Endothelial cell of umbilical vein (primary cell): ENCODE data around the gene NFKB1. TPM values are rescaled to one million over a fixed set of nuclear protein-coding genes. Genes with fewer than 3 reads are reported as not detected.

ENCODE experiments used
- BruUV-seq: library from RNA; stranded (reverse); fragments of 400-500 nt; replicated peaks from 2 replicates; lab custom pipeline; 2021; lab: Mats Ljungman, UMichigan
- CTCF ChIA-PET: fragments of 300-600, 350-600 bp; sonication (Branson Sonifier 250); formaldehyde crosslinking; loops from one replicate; lab custom pipeline; 2021; ENCODE audit warnings: antibody characterized with exemption, inconsistent platforms; lab: Charles Lee
- POLR2A ChIA-PET: fragments of 300-600, 350-600 bp; sonication (Branson Sonifier 250); formaldehyde crosslinking; loops from one replicate; lab custom pipeline; 2021; ENCODE audit warnings: antibody characterized with exemption, inconsistent platforms; lab: Charles Lee
- DNase-seq: peaks from one replicate; pipeline ENCODE4 v3.0.0-alpha.2; 2011; ENCODE audit warnings: low read depth, low spot score
- FAIRE-seq: peaks from 2 replicates; lab custom pipeline; 2011; peaks lifted over from hg19 to GRCh38; lab: Jason Lieb, UNC
- H2AFZ ChIP-seq: 2 replicates; pipeline ENCODE4 v1.6.0; 2012; ENCODE audit warnings: low read depth, low read length, control low read depth, inconsistent platforms
- H3K27ac ChIP-seq: 2 replicates; pipeline ENCODE4 v1.5.1; 2011; ENCODE audit warnings: low read depth, mild to moderate bottlenecking, control low read depth, low read length, moderate library complexity; ENCODE audit not compliant: insufficient read depth
- H3K27me3 ChIP-seq, 2 experiments: 2 replicates each; pipeline versions ENCODE4 v1.6.0 to v1.6.1; 2011; ENCODE audit warnings: low read length in 2 of 2, mixed read lengths in 1 of 2; ENCODE audit not compliant: control insufficient read depth in 2 of 2, insufficient read depth in 2 of 2
- H3K36me3 ChIP-seq, 2 experiments: 2 replicates in 1 of 2; 3 replicates in 1 of 2; pipeline ENCODE4 v1.5.1; 2011; ENCODE audit warnings: low read length in 2 of 2, mild to moderate bottlenecking in 1 of 2, moderate library complexity in 1 of 2; ENCODE audit not compliant: control insufficient read depth in 2 of 2, insufficient read depth in 2 of 2; ENCODE audit errors: extremely low read depth in 1 of 2
- H3K4me1 ChIP-seq: 3 replicates; pipeline ENCODE4 v1.5.1; 2011; ENCODE audit warnings: mild to moderate bottlenecking, low read length; ENCODE audit not compliant: control insufficient read depth, insufficient read depth; ENCODE audit errors: extremely low read depth
- H3K4me2 ChIP-seq: 2 replicates; pipeline ENCODE4 v1.6.1; 2011; ENCODE audit warnings: low read length, control low read depth, mixed read lengths; ENCODE audit not compliant: insufficient read depth
- H3K4me3 ChIP-seq, 3 experiments: fragments of 200-600 bp in 1 of 3; sonication (generic), shearing (Covaris generic) in 1 of 3; replicated peaks in 1 of 3; 2 replicates each; pipeline ENCODE4 v1.5.1; 2011 to 2016; ENCODE audit warnings: control low read depth in 3 of 3, low read length in 3 of 3, mild to moderate bottlenecking in 2 of 3, inconsistent platforms in 1 of 3, low read depth in 1 of 3, moderate library complexity in 1 of 3; ENCODE audit not compliant: insufficient read depth in 1 of 3
- H3K79me2 ChIP-seq: 2 replicates; pipeline ENCODE4 v1.6.0; 2012; ENCODE audit warnings: low read length, inconsistent platforms; ENCODE audit not compliant: control insufficient read depth, insufficient read depth
- H3K9ac ChIP-seq: replicated peaks from 2 replicates; pipeline ENCODE3; 2011; ENCODE audit warnings: low read length, control low read depth; ENCODE audit not compliant: insufficient read depth; ENCODE audit errors: extremely low read depth
- H3K9me1 ChIP-seq: replicated peaks from 3 replicates; pipeline ENCODE4 v1.6.0; 2011; ENCODE audit warnings: mild to moderate bottlenecking, low read length; ENCODE audit not compliant: control insufficient read depth, insufficient read depth; ENCODE audit errors: extremely low read depth
- H3K9me3 ChIP-seq: replicated peaks from 2 replicates; pipeline ENCODE4 v1.5.1; 2012; ENCODE audit warnings: low read length, inconsistent platforms; ENCODE audit not compliant: control insufficient read depth, insufficient read depth
- H4K20me1 ChIP-seq: replicated peaks from 2 replicates; pipeline ENCODE3; 2011; ENCODE audit warnings: mild to moderate bottlenecking, low read length; ENCODE audit not compliant: control insufficient read depth, insufficient read depth; ENCODE audit errors: extremely low read depth
- CTCF ChIP-seq, 2 donors: IDR thresholded peaks; 1 replicate in 1 of 2; 2 replicates in 1 of 2; pipeline ENCODE4 v1.5.1; 2011; ENCODE audit warnings: low read length in 2 of 2, mild to moderate bottlenecking in 2 of 2, moderate library complexity in 2 of 2, control low read depth in 1 of 2, inconsistent platforms in 1 of 2, low read depth in 1 of 2; ENCODE audit not compliant: insufficient read depth in 1 of 2; ENCODE audit errors: extremely low read depth in 1 of 2
- EZH2 ChIP-seq: IDR thresholded peaks from 2 replicates; pipeline ENCODE4 v1.6.1; 2012; ENCODE audit warnings: borderline replicate concordance, low read depth, mild to moderate bottlenecking, moderate library complexity, low read length, inconsistent platforms; ENCODE audit not compliant: severe bottlenecking
- FOS ChIP-seq: IDR thresholded peaks from 2 replicates; pipeline ENCODE4 v1.6.1; 2011; ENCODE audit warnings: mild to moderate bottlenecking, low read length, moderate library complexity, borderline replicate concordance; ENCODE audit not compliant: insufficient read depth
- GATA2 ChIP-seq: IDR thresholded peaks from 2 replicates; pipeline ENCODE4 v1.7.0; 2011; ENCODE audit warnings: low read depth, mild to moderate bottlenecking, moderate library complexity, mixed read lengths, low read length; ENCODE audit not compliant: insufficient read length, insufficient read depth
- JUN ChIP-seq: IDR thresholded peaks from 2 replicates; pipeline ENCODE4 v1.6.1; 2011; ENCODE audit warnings: borderline replicate concordance, low read depth; ENCODE audit not compliant: insufficient read length, insufficient read depth
- MYC ChIP-seq: IDR thresholded peaks from one replicate; pipeline ENCODE4 v1.6.1; 2011; ENCODE audit warnings: mild to moderate bottlenecking, low read depth, low read length
- POLR2A ChIP-seq: IDR thresholded peaks from 2 replicates; pipeline ENCODE4 v1.6.1; 2012; ENCODE audit warnings: low read depth, mild to moderate bottlenecking, control low read depth, low read length
- POLR2AphosphoS5 ChIP-seq: IDR thresholded peaks from 2 replicates; pipeline ENCODE4 v1.6.1; 2012; ENCODE audit warnings: low read depth, mild to moderate bottlenecking, control low read depth, low read length, moderate library complexity; ENCODE audit not compliant: insufficient read depth
- dilution Hi-C: fragments of 300-500 bp; cut with MboI; formaldehyde crosslinking; loops from one replicate; pipeline ENCODE4 v1.15.0; 2019; ENCODE audit warnings: low sequenced_read_pairs; ENCODE audit not compliant: extremely low pct_ligation_motif_present
- intact Hi-C: fragments of 100-400 bp; cut with micrococcal nuclease; formaldehyde crosslinking; loops from one replicate; pipeline ENCODE4 v1.10.0; 2022
- polyA plus RNA-seq, 4 experiments: library from polyadenylated mRNA; depleted of rRNA in 3 of 4; stranded (reverse) in 3 of 4; unstranded in 1 of 4; fragments of >200 nt; gene quantifications; 2 replicates each; pipeline versions ENCODE4 v1.2.1 to v1.2.3, GENCODE V29; 2011 to 2012; ENCODE audit warnings: missing spikeins in 1 of 4
- total RNA-seq: library from RNA; stranded (reverse); gene quantifications from 2 replicates; pipeline ENCODE4 v1.2.3, GENCODE V29; 2021
- TF ChIP-seq, protein P1 (sequence below): IDR thresholded peaks from 2 replicates; pipeline ENCODE4 v1.6.1; 2011; ENCODE audit not compliant: insufficient read depth, insufficient read length

Gene NFKB1
- total and polyA plus RNA-seq, 2 donors (not counting 3 experiments of a cell fraction or from before 2014, with no cell fraction given): 21.3 to 41.4 TPM

DNA sequence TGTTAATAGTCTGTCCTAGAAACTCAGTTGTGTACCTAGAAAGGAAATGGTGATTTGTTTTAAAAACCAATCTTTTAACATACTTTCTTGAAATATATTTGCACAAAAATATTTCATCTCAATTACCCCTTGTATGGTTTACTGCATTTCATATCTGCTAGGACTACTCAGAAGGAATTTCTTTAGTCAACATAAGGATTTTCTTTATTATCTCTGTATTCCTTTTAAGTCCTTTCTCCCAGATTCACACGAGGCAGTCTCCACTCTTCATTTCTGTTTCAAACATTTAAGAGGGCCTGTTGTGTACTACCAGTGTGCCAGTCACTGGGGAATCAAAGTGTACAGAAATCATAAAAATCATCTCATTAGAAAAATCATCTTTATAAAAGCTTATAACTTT lies 28.8 kb downstream of the NFKB1 start:
- POLR2A ChIA-PET: no interaction called here
- FAIRE-seq (no peak), DNase-seq (no peak)
- no peaks in the 10 kb centered on the region for H3K36me3 ChIP-seq
- peaks cover 15% of the 10 kb centered on the region for H3K4me1 ChIP-seq
- H3K4me2 ChIP-seq: no peak overlapping the region
- H4K20me1 ChIP-seq: peaks cover under 1% of the 10 kb centered on the region
- peaks cover 3% of the 10 kb centered on the region for H3K9me1 ChIP-seq
- TF ChIP-seq POLR2AphosphoS5: no peak
- TF ChIP-seq FOS: no peak
- TF ChIP-seq, protein P1, sequence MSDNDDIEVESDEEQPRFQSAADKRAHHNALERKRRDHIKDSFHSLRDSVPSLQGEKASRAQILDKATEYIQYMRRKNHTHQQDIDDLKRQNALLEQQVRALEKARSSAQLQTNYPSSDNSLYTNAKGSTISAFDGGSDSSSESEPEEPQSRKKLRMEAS: no peak
- TF ChIP-seq JUN: no peak
- TF ChIP-seq EZH2: no peak
- no peak for TF ChIP-seq GATA2
- TF ChIP-seq CTCF (IDR thresholded peaks at IDR 0.05; ENCODE audit: extremely low read depth in 1 of 2, insufficient read depth in 1 of 2, low read depth in 1 of 2, low read length in 2 of 2): no peak
- no peak for TF ChIP-seq MYC
- no peak for TF ChIP-seq POLR2A
- H3K9ac ChIP-seq: no peak overlapping the region
- H3K79me2 ChIP-seq: peaks cover 10% of the 10 kb centered on the region
- no peak overlapping the region for H2AFZ ChIP-seq
- CTCF ChIA-PET: interaction anchor here (1.1 to 1.5 kb wide), 2 partner anchors 8 to 99 kb away, joined by 4 read pairs; no protein-coding TSS in a partner anchor
- H3K27ac ChIP-seq: no peak overlapping the region
- BruUV-seq: no TSS peak
- no peak overlapping the region for H3K4me3 ChIP-seq
- dilution Hi-C loops (no loop called here), intact Hi-C loops (no loop called here)
- H3K27me3 ChIP-seq: no peaks in the 10 kb centered on the region
- H3K9me3 ChIP-seq: no peaks in the 10 kb centered on the region
